ENCODE results near the gene POLA1. TPM values are rescaled to one million over a fixed set of nuclear protein-coding genes. Genes with fewer than 3 reads are reported as not detected.
"Not testable (repeated sequence)": the region's sequence is repeated elsewhere in the genome, so short reads cannot be mapped to it uniquely, and the experiment has no call there.

The POLA1 gene
- total and polyA plus RNA-seq, 2 of the 4 experiments (the other 2 are of a cell fraction): 4.0 to 15.1 TPM

- no CpG with 5 or more reads among the region's 8 CpGs for WGBS, 2 experiments (ENCODE audit: extremely low coverage in 2 of 2, insufficient read length in 1 of 2)
- H3K14ac ChIP-seq (replicated peaks; ENCODE audit: low read depth, low read length); H4K5ac ChIP-seq (ENCODE audit: low read depth, low read length); in situ Hi-C loops (cut with MboI; ENCODE audit: low sequenced_read_pairs); POLR2A ChIA-PET (ENCODE audit: unreplicated experiment); H3K23ac ChIP-seq (ENCODE audit: low read depth, low read length); H3K18ac ChIP-seq (ENCODE audit: low read depth, low read length); H3K79me1 ChIP-seq (ENCODE audit: low read depth in 1 of 2, low read length in 2 of 2); DNase-seq; ATAC-seq (ENCODE audit: low read depth); H3K27ac ChIP-seq (ENCODE audit: insufficient read depth, low read length); H2BK15ac ChIP-seq (ENCODE audit: low read depth, low read length); H2AK9ac ChIP-seq (replicated peaks; ENCODE audit: low read depth, low read length, poor library complexity); H3K4me3 ChIP-seq (ENCODE audit: insufficient read depth, low read depth, low read length); H4K91ac ChIP-seq (ENCODE audit: insufficient read depth, low read depth, low read length); H3K4me1 ChIP-seq (ENCODE audit: control insufficient read depth, insufficient read depth, low read length); BruUV-seq (replicated peaks); H4K8ac ChIP-seq (ENCODE audit: low read depth in 2 of 2, low read length in 2 of 2); H3K9me1 ChIP-seq (ENCODE audit: insufficient read depth, low read length); H3K9ac ChIP-seq (ENCODE audit: low read depth, low read length); H2BK5ac ChIP-seq (ENCODE audit: low read depth, low read length, poor library complexity, severe bottlenecking); CTCF ChIA-PET; H3K4me2 ChIP-seq (ENCODE audit: low read depth, low read length); H2AK5ac ChIP-seq (ENCODE audit: low read depth, low read length); intact Hi-C loops (cut with micrococcal nuclease); H3K27me3 ChIP-seq (ENCODE audit: control insufficient read depth, insufficient read depth, low read length); H3K36me3 ChIP-seq (ENCODE audit: control insufficient read depth, insufficient read depth, low read length); H3K9me3 ChIP-seq (ENCODE audit: control insufficient read depth, insufficient read depth, low read length); H3K56ac ChIP-seq (ENCODE audit: extremely low read depth, insufficient read depth, low read length); H2BK20ac ChIP-seq (ENCODE audit: low read depth, low read length); H2AFZ ChIP-seq (replicated peaks; ENCODE audit: low read length, poor library complexity); H3K4ac ChIP-seq (ENCODE audit: low read depth, low read length); dilution Hi-C loops (cut with HindIII; ENCODE audit: low sequenced_read_pairs, unreplicated experiment); H2BK120ac ChIP-seq (ENCODE audit: low read depth, low read length); H4K20me1 ChIP-seq (ENCODE audit: insufficient read depth, low read length): not testable (repeated sequence)
These were observed 170.1 kb downstream of the POLA1 start for GRCh38 chrX:24863779-24864178.

Data from IMR-90 (cell line).